ENCODE results near the gene TESMIN.

TESMIN gene

GRCh38 chr11:68658661-68659060 is 92.7 kb downstream of the TESMIN start:
- no peak for DNase-seq

GRCh38 chr11:68658097-68658496 is 93.2 kb downstream of the TESMIN start:
- no peak for DNase-seq
